Naive B cell (primary cell): ENCODE measurements around the gene ZFX. TPM values are rescaled to one million over a fixed set of nuclear protein-coding genes. Genes with fewer than 3 reads are reported as not detected.
"Not testable (repeated sequence)": the region's sequence is repeated elsewhere in the genome, so short reads cannot be mapped to it uniquely, and the experiment has no call there.

ENCODE experiments used
- ATAC-seq, 2 donors: fragments of 150-1000 bp; cut with Tn5 transposase; 2 replicates each; pipeline ENCODE4 v1.10.0; 2021; ENCODE audit warnings: low read depth in 2 of 2, mild to moderate bottlenecking in 2 of 2, moderate library complexity in 2 of 2
- DNase-seq: peaks from one replicate; pipeline ENCODE4 v3.0.0; 2022
- H3K27ac Mint-ChIP-seq, 6 donors: one replicate each; pipeline ENCODE4 v1.8.0; 2020 to 2022; ENCODE audit warnings: mild to moderate bottlenecking in 6 of 6, mixed read lengths in 6 of 6, moderate library complexity in 5 of 6, inconsistent platforms in 2 of 6
- H3K27me3 Mint-ChIP-seq, 3 donors: one replicate each; pipeline ENCODE4 v1.8.0; 2021 to 2022; ENCODE audit warnings: mixed read lengths in 3 of 3, mild to moderate bottlenecking in 1 of 3
- H3K36me3 Mint-ChIP-seq, 2 donors: one replicate each; pipeline ENCODE4 v1.8.0; 2020 to 2022; ENCODE audit warnings: mixed read lengths in 2 of 2, inconsistent platforms in 1 of 2, mild to moderate bottlenecking in 1 of 2
- H3K4me1 Mint-ChIP-seq, 3 donors: one replicate each; pipeline ENCODE4 v1.8.0; 2020 to 2022; ENCODE audit warnings: mixed read lengths in 3 of 3, inconsistent platforms in 1 of 3, mild to moderate bottlenecking in 1 of 3, moderate library complexity in 1 of 3
- H3K4me3 Mint-ChIP-seq, 8 donors: one replicate each; pipeline ENCODE4 v1.8.0; 2020 to 2022; ENCODE audit warnings: mild to moderate bottlenecking in 8 of 8, mixed read lengths in 8 of 8, moderate library complexity in 8 of 8, inconsistent platforms in 2 of 8
- H3K9me3 Mint-ChIP-seq, 7 donors: one replicate each; pipeline ENCODE4 v1.8.0; 2020 to 2022; ENCODE audit warnings: mixed read lengths in 7 of 7, mild to moderate bottlenecking in 5 of 7, inconsistent platforms in 2 of 7, moderate library complexity in 1 of 7
- polyA plus RNA-seq, 6 donors: library from polyadenylated mRNA; unstranded; fragments of 300-500 nt; fragmentation: Illumina TruSeq; gene quantifications; one replicate each; pipeline ENCODE4 v1.2.3, GENCODE V29; 2021; ENCODE audit warnings: low read depth in 6 of 6

The ZFX gene
- polyA plus RNA-seq, 6 donors from 2014 or later = 29.2 to 66.7 (median 57.8) TPM

- Mint-ChIP-seq H3K36me3 (no peaks in the 10 kb centered on the region), H3K4me1 (peaks cover 0 to 34% (median 10%) of the 10 kb centered on the region in 3 donors), H3K27me3 (no peaks in the 10 kb centered on the region), H3K4me3 (peak overlapping the region in 6 of 8 donors; percentile 30 to 91 (median 48)), H3K27ac (peak overlapping the region in 2 of 6 donors; percentile 83 to 92), H3K9me3 (no peaks in the 10 kb centered on the region)
- ATAC-seq = no peak
- no peak for DNase-seq
Observed at GRCh38 chrX:24145303-24146186, 4.0 kb upstream of the ZFX start.

- H3K36me3 Mint-ChIP-seq = no peaks in the 10 kb centered on the region
- H3K27me3 Mint-ChIP-seq = no peaks in the 10 kb centered on the region
- peak overlapping the region; percentile 22 to 99 (median 81) for H3K27ac Mint-ChIP-seq
- DNase-seq (no peak), ATAC-seq (no peak)
- H3K4me1 Mint-ChIP-seq = peaks cover 9 to 43% (median 19%) of the 10 kb centered on the region in 3 donors
- peak overlapping the region in 7 of 8 donors; percentile 55 to 92 (median 81) for H3K4me3 Mint-ChIP-seq
- H3K9me3 Mint-ChIP-seq = no peaks in the 10 kb centered on the region
Observed at GRCh38 chrX:24146283-24146949, 3.1 kb upstream of the ZFX start.

GRCh38 chrX:24147165-24147564 is 2.4 kb upstream of the ZFX start:
- no peaks in the 10 kb centered on the region for H3K36me3 Mint-ChIP-seq
- peaks cover 16 to 51% (median 25%) of the 10 kb centered on the region in 3 donors for H3K4me1 Mint-ChIP-seq
- no peaks in the 10 kb centered on the region for H3K27me3 Mint-ChIP-seq
- peak overlapping the region in 5 of 6 donors; percentile 83 to 99 (median 91) for H3K27ac Mint-ChIP-seq
- DNase-seq (no peak), ATAC-seq (no peak)
- peak overlapping the region; percentile 55 to 98 (median 81) for H3K4me3 Mint-ChIP-seq
- H3K9me3 Mint-ChIP-seq = no peaks in the 10 kb centered on the region

- Mint-ChIP-seq H3K4me1 (peaks cover 26 to 60% (median 32%) of the 10 kb centered on the region in 3 donors), H3K9me3 (no peaks in the 10 kb centered on the region), H3K27me3 (no peaks in the 10 kb centered on the region), H3K4me3 (peak overlapping the region; percentile 80 to 98 (median 92)), H3K36me3 (peaks cover 0 to 2% of the 10 kb centered on the region in 2 donors), H3K27ac (peak overlapping the region; percentile 83 to 99 (median 98))
- ATAC-seq (no peak), DNase-seq (no peak)
Observed at GRCh38 chrX:24148121-24148520, 1.4 kb upstream of the ZFX start.

GRCh38 chrX:24148535-24149350 is 786 bp upstream of the ZFX start:
- Mint-ChIP-seq H3K9me3 (no peaks in the 10 kb centered on the region), H3K27ac (peak overlapping the region; percentile 83 to 99 (median 98)), H3K36me3 (peaks cover 0 to 6% of the 10 kb centered on the region in 2 donors), H3K4me3 (peak overlapping the region; percentile 80 to 98 (median 92)), H3K27me3 (no peaks in the 10 kb centered on the region), H3K4me1 (peaks cover 31 to 66% (median 39%) of the 10 kb centered on the region in 3 donors)
- ATAC-seq = peak in 1 of 2 donors; percentile 4
- DNase-seq = no peak

GRCh38 chrX:24150051-24150790 is 692 bp downstream of the ZFX start:
- Mint-ChIP-seq H3K36me3 (peaks cover 0 to 6% of the 10 kb centered on the region in 2 donors), H3K27me3 (no peaks in the 10 kb centered on the region), H3K4me3 (peak overlapping the region; percentile 82 to 95 (median 92)), H3K27ac (peak overlapping the region; percentile 83 to 98 (median 97)), H3K9me3 (no peaks in the 10 kb centered on the region), H3K4me1 (peaks cover 31 to 73% (median 40%) of the 10 kb centered on the region in 3 donors)
- ATAC-seq (peak; percentile 74 to 75), DNase-seq (peak; percentile 93)

- DNase-seq = no peak
- no peaks in the 10 kb centered on the region for H3K9me3 Mint-ChIP-seq
- no peak for ATAC-seq
- peak overlapping the region; percentile 83 to 98 (median 96) for H3K27ac Mint-ChIP-seq
- peaks cover 0 to 6% of the 10 kb centered on the region in 2 donors for H3K36me3 Mint-ChIP-seq
- no peaks in the 10 kb centered on the region for H3K27me3 Mint-ChIP-seq
- peak overlapping the region; percentile 82 to 95 (median 92) for H3K4me3 Mint-ChIP-seq
- H3K4me1 Mint-ChIP-seq = peaks cover 31 to 69% (median 40%) of the 10 kb centered on the region in 3 donors
Observed at GRCh38 chrX:24150898-24151297, 1.4 kb downstream of the ZFX start.

GRCh38 chrX:24151513-24151912 is 2.0 kb downstream of the ZFX start:
- peaks cover 0 to 6% of the 10 kb centered on the region in 2 donors for H3K36me3 Mint-ChIP-seq
- H3K4me1 Mint-ChIP-seq = peaks cover 36 to 71% (median 44%) of the 10 kb centered on the region in 3 donors
- H3K27me3 Mint-ChIP-seq = no peaks in the 10 kb centered on the region
- ATAC-seq (no peak), DNase-seq (no peak)
- peak overlapping the region; percentile 74 to 97 (median 92) for H3K27ac Mint-ChIP-seq
- H3K9me3 Mint-ChIP-seq = no peaks in the 10 kb centered on the region
- peak overlapping the region; percentile 82 to 95 (median 92) for H3K4me3 Mint-ChIP-seq

GRCh38 chrX:24153178-24153795 is 3.8 kb downstream of the ZFX start:
- Mint-ChIP-seq H3K27me3 (no peaks in the 10 kb centered on the region), H3K4me3 (peak overlapping the region; percentile 54 to 93 (median 82)), H3K9me3 (no peaks in the 10 kb centered on the region), H3K27ac (peak overlapping the region; percentile 62 to 94 (median 82)), H3K4me1 (peaks cover 44 to 71% (median 46%) of the 10 kb centered on the region in 3 donors), H3K36me3 (peaks cover 0 to 6% of the 10 kb centered on the region in 2 donors)
- ATAC-seq (no peak), DNase-seq (no peak)

GRCh38 chrX:24153796-24154189 is 4.3 kb downstream of the ZFX start:
- Mint-ChIP-seq H3K4me1 (peaks cover 44 to 66% (median 49%) of the 10 kb centered on the region in 3 donors), H3K27ac (peak overlapping the region in 3 of 6 donors; percentile 62 to 87 (median 83)), H3K36me3 (peaks cover 0 to 6% of the 10 kb centered on the region in 2 donors), H3K27me3 (no peaks in the 10 kb centered on the region), H3K9me3 (no peaks in the 10 kb centered on the region), H3K4me3 (peak overlapping the region in 5 of 8 donors; percentile 8 to 93 (median 78))
- no peak for DNase-seq
- no peak for ATAC-seq

- ATAC-seq = no peak
- H3K27me3 Mint-ChIP-seq = no peaks in the 10 kb centered on the region
- H3K9me3 Mint-ChIP-seq = no peaks in the 10 kb centered on the region
- peaks cover 44 to 72% (median 52%) of the 10 kb centered on the region in 3 donors for H3K4me1 Mint-ChIP-seq
- H3K36me3 Mint-ChIP-seq = peaks cover 0 to 6% of the 10 kb centered on the region in 2 donors
- DNase-seq = no peak
- no peak overlapping the region for H3K4me3 Mint-ChIP-seq
- H3K27ac Mint-ChIP-seq = peak overlapping the region in 1 of 6 donors; percentile 83
Observed at GRCh38 chrX:24154490-24155034, 5.0 kb downstream of the ZFX start.

- H3K4me1 Mint-ChIP-seq = peaks cover 42 to 75% (median 57%) of the 10 kb centered on the region in 3 donors
- not testable (repeated sequence) for ATAC-seq, H3K9me3 Mint-ChIP-seq, H3K4me3 Mint-ChIP-seq, DNase-seq, H3K27me3 Mint-ChIP-seq, H3K36me3 Mint-ChIP-seq
- H3K27ac Mint-ChIP-seq = peak overlapping the region in 3 of 6 donors; percentile 1 to 70 (median 69)
Observed at GRCh38 chrX:24155747-24156146, 6.2 kb downstream of the ZFX start.
